ENCODE results near the gene NGEF.

- TF ChIP-seq POLR2A (IDR thresholded peaks at IDR 0.05; ENCODE audit: low read length): no peak
- no peak for TF ChIP-seq GATA1 (IDR thresholded peaks at IDR 0.05; ENCODE audit: low read depth, low read length)
Observed at GRCh38 chr2:232891621-232892071, 121.4 kb downstream of the NGEF start.

Measured in erythroblast (primary cell).